CD14-positive monocyte (primary cell): ENCODE measurements around the gene ITGA2B. TPM values are rescaled to one million over a fixed set of nuclear protein-coding genes. Genes with fewer than 3 reads are reported as not detected.

ENCODE experiments used
- DNase-seq, 3 donors: peaks; one replicate each; pipeline ENCODE4 v3.0.0-alpha.2; 2011 to 2022
- H2AFZ ChIP-seq: 2 replicates; pipeline ENCODE4 v1.6.0; 2012; ENCODE audit warnings: mild to moderate bottlenecking, low read depth, low read length, inconsistent platforms; ENCODE audit not compliant: insufficient read depth, poor library complexity, severe bottlenecking
- H3K27ac ChIP-seq, 2 donors: 1 replicate in 1 of 2; 2 replicates in 1 of 2; pipeline ENCODE4 v1.5.1; 2012 to 2013; ENCODE audit warnings: low read length in 2 of 2, control low read depth in 1 of 2, inconsistent platforms in 1 of 2, low read depth in 1 of 2, mild to moderate bottlenecking in 1 of 2
- H3K27me3 ChIP-seq, 2 donors: one replicate each; pipeline versions ENCODE4 v1.6.0 to v1.6.1; 2011 to 2013; ENCODE audit warnings: low read length in 2 of 2; ENCODE audit not compliant: control insufficient read depth in 2 of 2, insufficient read depth in 2 of 2
- H3K36me3 ChIP-seq, 2 donors: replicated peaks in 1 of 2; 1 replicate in 1 of 2; 2 replicates in 1 of 2; pipeline versions ENCODE4 v1.5.1 to v1.6.1; 2012 to 2013; ENCODE audit warnings: low read length in 2 of 2, control low read depth in 1 of 2, inconsistent platforms in 1 of 2, mild to moderate bottlenecking in 1 of 2; ENCODE audit not compliant: insufficient read depth in 2 of 2, control insufficient read depth in 1 of 2
- H3K4me1 ChIP-seq, 2 donors: 1 replicate in 1 of 2; 2 replicates in 1 of 2; pipeline versions ENCODE4 v1.5.1 to v1.6.1; 2012 to 2013; ENCODE audit warnings: low read length in 2 of 2, control low read depth in 1 of 2, inconsistent platforms in 1 of 2, mild to moderate bottlenecking in 1 of 2, moderate library complexity in 1 of 2; ENCODE audit not compliant: insufficient read depth in 2 of 2, control insufficient read depth in 1 of 2
- H3K4me2 ChIP-seq: replicated peaks from 2 replicates; pipeline ENCODE3; 2012; ENCODE audit warnings: low read length, moderate library complexity, mild to moderate bottlenecking; ENCODE audit not compliant: poor library complexity, severe bottlenecking; ENCODE audit errors: extremely low read depth
- H3K4me3 ChIP-seq, 3 experiments: fragments of 200-600 bp in 1 of 3; sonication (generic) in 1 of 3; replicated peaks in 1 of 3; 1 replicate in 2 of 3; 2 replicates in 1 of 3; pipeline ENCODE4 v1.5.1; 2011 to 2013; ENCODE audit warnings: low read length in 3 of 3, mild to moderate bottlenecking in 3 of 3, control low read depth in 2 of 3, low read depth in 2 of 3, inconsistent platforms in 1 of 3, moderate library complexity in 1 of 3
- H3K79me2 ChIP-seq: 2 replicates; pipeline ENCODE4 v1.6.0; 2012; ENCODE audit warnings: mild to moderate bottlenecking, control low read depth, inconsistent platforms, low read length, moderate library complexity; ENCODE audit not compliant: insufficient read depth
- H3K9ac ChIP-seq: 2 replicates; pipeline ENCODE4 v1.6.0; 2017; ENCODE audit warnings: low read length, mild to moderate bottlenecking; ENCODE audit not compliant: insufficient read depth, poor library complexity, severe bottlenecking
- H3K9me3 ChIP-seq, 2 donors: replicated peaks in 1 of 2; 1 replicate in 1 of 2; 2 replicates in 1 of 2; pipeline versions ENCODE4 v1.5.1 to v1.6.1; 2012 to 2013; ENCODE audit warnings: low read length in 2 of 2, control low read depth in 1 of 2; ENCODE audit not compliant: control insufficient read depth in 1 of 2, insufficient read depth in 1 of 2
- H4K20me1 ChIP-seq: 2 replicates; pipeline ENCODE4 v1.6.0; 2012; ENCODE audit warnings: mild to moderate bottlenecking, low read length, control low read depth, moderate library complexity; ENCODE audit not compliant: insufficient read depth
- H3K27ac Mint-ChIP-seq, 7 donors: one replicate each; pipeline ENCODE4 v1.8.0; 2020; ENCODE audit warnings: mild to moderate bottlenecking in 7 of 7, mixed read lengths in 7 of 7, moderate library complexity in 6 of 7, inconsistent platforms in 2 of 7
- H3K27me3 Mint-ChIP-seq, 3 donors: one replicate each; pipeline ENCODE4 v1.8.0; 2021 to 2022; ENCODE audit warnings: low read depth in 3 of 3, mild to moderate bottlenecking in 3 of 3, mixed read lengths in 3 of 3, moderate library complexity in 3 of 3, inconsistent platforms in 1 of 3
- H3K36me3 Mint-ChIP-seq, 2 donors: one replicate each; pipeline ENCODE4 v1.8.0; 2020; ENCODE audit warnings: mixed read lengths in 2 of 2, inconsistent platforms in 1 of 2, mild to moderate bottlenecking in 1 of 2
- H3K4me1 Mint-ChIP-seq: one replicate; pipeline ENCODE4 v1.8.0; 2020; ENCODE audit warnings: mild to moderate bottlenecking, mixed read lengths
- H3K4me3 Mint-ChIP-seq, 2 donors: one replicate each; pipeline ENCODE4 v1.8.0; 2020; ENCODE audit warnings: mild to moderate bottlenecking in 2 of 2, mixed read lengths in 2 of 2, moderate library complexity in 1 of 2
- H3K9me3 Mint-ChIP-seq, 7 donors: one replicate each; pipeline ENCODE4 v1.8.0; 2020 to 2022; ENCODE audit warnings: mixed read lengths in 7 of 7, mild to moderate bottlenecking in 6 of 7, moderate library complexity in 6 of 7, inconsistent platforms in 2 of 7
- WGBS: methylation state at CpG from one replicate; pipeline ENCODE4 v1.1.5; 2013; ENCODE audit warnings: missing lambda C conversion rate; ENCODE audit not compliant: insufficient coverage; 5-methylcytosine and 5-hydroxymethylcytosine counted together
- intact Hi-C, 2 donors: fragments of 100-400 bp; cut with micrococcal nuclease; formaldehyde crosslinking; loops; one replicate each; pipeline versions ENCODE4 v1.15.0 to v1.15.1; 2023
- polyA plus RNA-seq, 3 donors: library from polyadenylated mRNA; depleted of rRNA in 1 of 3; unstranded in 2 of 3; stranded (reverse) in 1 of 3; fragments of 300-500 nt in 2 of 3; fragments of >200 nt in 1 of 3; fragmentation: Illumina TruSeq in 2 of 3; gene quantifications; 1 replicate in 2 of 3; 2 replicates in 1 of 3; pipeline ENCODE4 v1.2.3, GENCODE V29; 2012 to 2021
- TF ChIP-seq, protein P1 (sequence below): fragments of 200-600 bp; IDR thresholded peaks from one replicate; pipeline ENCODE4 v1.8.0; 2022; ENCODE audit warnings: antibody characterized with exemption, mild to moderate bottlenecking

ITGA2B gene
- polyA plus RNA-seq, 3 donors: 0.21 to 1.2 (median 1.1) TPM

GRCh38 chr17:44414394-44415155 is 25.1 kb upstream of the ITGA2B start:
- H3K79me2 ChIP-seq: no peaks in the 10 kb centered on the region
- H3K36me3 Mint-ChIP-seq: peaks cover 38 to 50% of the 10 kb centered on the region in 2 donors
- no peak overlapping the region for H3K27ac Mint-ChIP-seq
- WGBS: no CpG with 5 or more reads among the region's 1 CpG
- intact Hi-C loops: loop anchor here in 1 of 2 donors (5.0 kb wide), 1 partner anchor 303 kb away; no protein-coding TSS in a partner anchor
- H3K36me3 ChIP-seq: peaks cover 40 to 73% of the 10 kb centered on the region in 2 donors
- H3K4me1 Mint-ChIP-seq: no peaks in the 10 kb centered on the region
- no peak overlapping the region for H3K4me3 Mint-ChIP-seq
- no peak for DNase-seq
- no peak overlapping the region for H3K9ac ChIP-seq
- H3K27me3 Mint-ChIP-seq: no peaks in the 10 kb centered on the region
- H4K20me1 ChIP-seq: no peaks in the 10 kb centered on the region
- H3K27me3 ChIP-seq: no peaks in the 10 kb centered on the region
- no peaks in the 10 kb centered on the region for H3K4me1 ChIP-seq
- peaks cover 0 to 1% (median 0%) of the 10 kb centered on the region in 7 donors for H3K9me3 Mint-ChIP-seq
- no peak overlapping the region for H3K4me2 ChIP-seq
- H3K4me3 ChIP-seq: no peak overlapping the region
- H3K9me3 ChIP-seq: no peaks in the 10 kb centered on the region
- TF ChIP-seq, protein P1, sequence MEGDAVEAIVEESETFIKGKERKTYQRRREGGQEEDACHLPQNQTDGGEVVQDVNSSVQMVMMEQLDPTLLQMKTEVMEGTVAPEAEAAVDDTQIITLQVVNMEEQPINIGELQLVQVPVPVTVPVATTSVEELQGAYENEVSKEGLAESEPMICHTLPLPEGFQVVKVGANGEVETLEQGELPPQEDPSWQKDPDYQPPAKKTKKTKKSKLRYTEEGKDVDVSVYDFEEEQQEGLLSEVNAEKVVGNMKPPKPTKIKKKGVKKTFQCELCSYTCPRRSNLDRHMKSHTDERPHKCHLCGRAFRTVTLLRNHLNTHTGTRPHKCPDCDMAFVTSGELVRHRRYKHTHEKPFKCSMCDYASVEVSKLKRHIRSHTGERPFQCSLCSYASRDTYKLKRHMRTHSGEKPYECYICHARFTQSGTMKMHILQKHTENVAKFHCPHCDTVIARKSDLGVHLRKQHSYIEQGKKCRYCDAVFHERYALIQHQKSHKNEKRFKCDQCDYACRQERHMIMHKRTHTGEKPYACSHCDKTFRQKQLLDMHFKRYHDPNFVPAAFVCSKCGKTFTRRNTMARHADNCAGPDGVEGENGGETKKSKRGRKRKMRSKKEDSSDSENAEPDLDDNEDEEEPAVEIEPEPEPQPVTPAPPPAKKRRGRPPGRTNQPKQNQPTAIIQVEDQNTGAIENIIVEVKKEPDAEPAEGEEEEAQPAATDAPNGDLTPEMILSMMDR: no peak
- no peak overlapping the region for H2AFZ ChIP-seq
- H3K27ac ChIP-seq: no peak overlapping the region

GRCh38 chr17:44409309-44410028 is 20.0 kb upstream of the ITGA2B start:
- H3K27me3 Mint-ChIP-seq: no peaks in the 10 kb centered on the region

More at GRCh38 chr17:44409309-44410028, 20.0 kb upstream of the ITGA2B start:
- Mint-ChIP-seq H3K4me3 (no peak overlapping the region), H3K4me1 (no peaks in the 10 kb centered on the region), H3K36me3 (peaks cover 26 to 41% of the 10 kb centered on the region in 2 donors), H3K27ac (no peak overlapping the region), H3K9me3 (peaks cover 0 to 1% (median 0%) of the 10 kb centered on the region in 7 donors)
- no peak overlapping the region for H2AFZ ChIP-seq
- WGBS: 100% methylated on average over 2 of the region's 7 CpGs
- no peaks in the 10 kb centered on the region for H3K27me3 ChIP-seq
- H4K20me1 ChIP-seq: no peaks in the 10 kb centered on the region
- no peaks in the 10 kb centered on the region for H3K79me2 ChIP-seq
- H3K27ac ChIP-seq: no peak overlapping the region
- H3K4me3 ChIP-seq: no peak overlapping the region
- intact Hi-C loops: no loop called here
- H3K9me3 ChIP-seq: no peaks in the 10 kb centered on the region
- TF ChIP-seq, protein P1: no peak
- no peak overlapping the region for H3K9ac ChIP-seq
- H3K36me3 ChIP-seq: peaks cover 12 to 62% of the 10 kb centered on the region in 2 donors
- H3K4me2 ChIP-seq: no peak overlapping the region
- DNase-seq: no peak
- no peaks in the 10 kb centered on the region for H3K4me1 ChIP-seq
